ENCODE results near the gene EDN3.

EDN3 gene

GRCh38 chr20:59352541-59352940, 52.1 kb downstream of the EDN3 start (continued):
- TF ChIP-seq ZNF513 (tag by site-specific recombination; IDR thresholded peaks at IDR 0.05) (no peak), ZXDB (tag by site-specific recombination; IDR thresholded peaks at IDR 0.05) (no peak)

- Histone ChIP-seq H3K36me3 (ENCODE audit: control insufficient read depth in 2 of 2, insufficient read depth in 1 of 2, low read length in 2 of 2) (no peaks in the 10 kb centered on the region), H3K9me3 (ENCODE audit: control insufficient read depth, insufficient read depth, low read depth, low read length) (no peaks in the 10 kb centered on the region), H3K4me1 (ENCODE audit: control insufficient read depth, insufficient read depth, low read length) (no peaks in the 10 kb centered on the region), H3K4me3 (ENCODE audit: low read depth, low read length) (no peak overlapping the region), H3K27ac (ENCODE audit: extremely low read depth, low read depth, low read length) (no peak overlapping the region)
- TF ChIP-seq ZNF645 (tag by site-specific recombination; IDR thresholded peaks at IDR 0.05) (no peak), ZNF223 (tag by site-specific recombination; IDR thresholded peaks at IDR 0.05) (no peak), SALL2 (tag by site-specific recombination; IDR thresholded peaks at IDR 0.05; ENCODE audit: borderline replicate concordance) (no peak), ZNF391 (tag by site-specific recombination; IDR thresholded peaks at IDR 0.05; ENCODE audit: borderline replicate concordance, low read depth) (no peak), ZNF626 (tag by site-specific recombination; IDR thresholded peaks at IDR 0.05) (no peak), ZNF280D (tag by site-specific recombination; IDR thresholded peaks at IDR 0.05) (no peak)
- ChIA-PET CTCF (no interaction called here), POLR2A (no interaction called here)
Measured at GRCh38 chr20:59352990-59353389, 52.6 kb downstream of the EDN3 start.

GRCh38 chr20:59354460-59354859, 54.0 kb downstream of the EDN3 start:
- Histone ChIP-seq H3K4me3 (ENCODE audit: low read depth, low read length) (no peak overlapping the region), H3K27ac (ENCODE audit: extremely low read depth, low read depth, low read length) (no peak overlapping the region), H3K36me3 (ENCODE audit: control insufficient read depth in 2 of 2, insufficient read depth in 1 of 2, low read length in 2 of 2) (no peaks in the 10 kb centered on the region), H3K9me3 (ENCODE audit: control insufficient read depth, insufficient read depth, low read depth, low read length) (no peaks in the 10 kb centered on the region), H3K4me1 (ENCODE audit: control insufficient read depth, insufficient read depth, low read length) (no peaks in the 10 kb centered on the region)
- POLR2A ChIA-PET: no interaction called here
- no peak for TF ChIP-seq ZNF157 (tag by site-specific recombination; IDR thresholded peaks at IDR 0.05)
- no peak for TF ChIP-seq ZNF239 (tag by site-specific recombination; IDR thresholded peaks at IDR 0.05)
- no peak for TF ChIP-seq ZFP37 (tag by site-specific recombination; IDR thresholded peaks at IDR 0.05)
- no peak for TF ChIP-seq SALL2 (tag by site-specific recombination; IDR thresholded peaks at IDR 0.05; ENCODE audit: borderline replicate concordance)
- TF ChIP-seq KLF17 (tag by site-specific recombination; IDR thresholded peaks at IDR 0.05): no peak
- TF ChIP-seq ATF2 (tag by site-specific recombination; IDR thresholded peaks at IDR 0.05; ENCODE audit: low read depth): no peak
- no peak for TF ChIP-seq ZNF513 (tag by site-specific recombination; IDR thresholded peaks at IDR 0.05)
- TF ChIP-seq ZBTB1 (tag by site-specific recombination; IDR thresholded peaks at IDR 0.05): no peak
- TF ChIP-seq YY2 (tag by site-specific recombination; IDR thresholded peaks at IDR 0.05): no peak
- TF ChIP-seq ZNF221 (tag by site-specific recombination; IDR thresholded peaks at IDR 0.05; ENCODE audit: borderline replicate concordance): no peak
- TF ChIP-seq ZNF274 (IDR thresholded peaks at IDR 0.05; ENCODE audit: low read length): no peak
- no peak for TF ChIP-seq ZNF274 (tag by site-specific recombination; IDR thresholded peaks at IDR 0.05; ENCODE audit: borderline replicate concordance)
- no peak for TF ChIP-seq ZNF596 (tag by site-specific recombination; IDR thresholded peaks at IDR 0.05)
- no peak for TF ChIP-seq ZNF707 (tag by site-specific recombination; IDR thresholded peaks at IDR 0.05)
- no peak for TF ChIP-seq KLF9 (tag by site-specific recombination; IDR thresholded peaks at IDR 0.05; ENCODE audit: low read depth)
- CTCF ChIA-PET: no interaction called here

Measured in HEK293 (cell line).